HG03558 (cell line): Measurements from ENCODE around the gene OTUD5.
"Not testable (repeated sequence)": the region's sequence is repeated elsewhere in the genome, so short reads cannot be mapped to it uniquely, and the experiment has no call there.

Experiments
- ATAC-seq: cut with Tn5 transposase; IDR thresholded peaks from one replicate; pipeline ENCODE4 v1.9.1; 2021; ENCODE audit warnings: moderate number of reproducible peaks; ENCODE audit not compliant: unreplicated experiment; ENCODE audit errors: extremely low read depth

The OTUD5 gene

DNA sequence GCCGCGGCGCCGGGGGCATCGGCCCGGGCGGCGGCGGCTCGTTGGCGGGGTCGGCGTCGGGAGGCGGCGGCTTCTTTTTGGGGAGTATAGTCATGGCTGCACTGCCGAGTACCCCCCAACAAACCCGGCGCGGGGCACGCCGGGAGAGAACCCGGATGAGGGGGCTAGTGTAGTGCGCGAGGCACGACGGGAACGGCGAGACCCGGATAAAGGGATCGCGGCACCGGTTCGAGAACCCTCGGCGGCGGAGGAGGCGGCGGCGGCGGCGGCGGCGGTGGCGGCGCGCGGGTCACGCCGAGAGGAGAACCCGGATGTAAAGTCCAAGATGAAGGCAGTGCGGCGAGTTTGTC, at the start of gene OTUD5:
OTUD5 (minus strand) TSS at position 131 of the 350 bp plus-strand sequence; CDS start at position 94, 37 bp downstream.
- ATAC-seq: peak; percentile 22

GRCh38 chrX:49003696-49004095, 46.3 kb upstream of the OTUD5 start:
- no peak for ATAC-seq

- peak; percentile 45 for ATAC-seq
These were observed 44.9 kb upstream of the OTUD5 start, which contains the start of gene GRIPAP1 for GRCh38 chrX:49002091-49002935. Gene GRIPAP1, minus strand, starts transcription at chrX:49002264. Its CDS starts 35 bp downstream, at chrX:49002229.

GRCh38 chrX:49001521-49002090, 44.2 kb upstream of the OTUD5 start:
- no peak for ATAC-seq

DNA sequence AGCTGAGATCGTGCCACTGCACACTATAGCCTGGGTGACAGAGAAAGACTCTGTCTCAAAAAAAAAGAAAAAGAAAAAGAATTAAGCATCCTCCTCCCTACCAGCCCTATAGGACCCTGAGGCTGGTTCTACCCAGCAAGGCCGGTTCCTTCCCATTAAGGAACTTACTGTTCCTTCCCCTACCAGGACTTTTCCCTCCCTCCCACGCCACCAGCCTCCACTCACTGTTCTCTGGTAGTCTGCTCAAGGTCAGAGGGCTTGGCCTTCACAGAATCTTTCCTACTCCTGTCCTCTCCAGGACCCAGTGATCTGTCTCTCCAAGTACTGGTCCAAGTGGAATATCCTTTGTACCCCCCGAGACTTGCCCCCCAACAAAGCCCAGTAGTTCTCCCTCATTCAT, 43.2 kb upstream of the OTUD5 start:
- ATAC-seq: no peak

DNA sequence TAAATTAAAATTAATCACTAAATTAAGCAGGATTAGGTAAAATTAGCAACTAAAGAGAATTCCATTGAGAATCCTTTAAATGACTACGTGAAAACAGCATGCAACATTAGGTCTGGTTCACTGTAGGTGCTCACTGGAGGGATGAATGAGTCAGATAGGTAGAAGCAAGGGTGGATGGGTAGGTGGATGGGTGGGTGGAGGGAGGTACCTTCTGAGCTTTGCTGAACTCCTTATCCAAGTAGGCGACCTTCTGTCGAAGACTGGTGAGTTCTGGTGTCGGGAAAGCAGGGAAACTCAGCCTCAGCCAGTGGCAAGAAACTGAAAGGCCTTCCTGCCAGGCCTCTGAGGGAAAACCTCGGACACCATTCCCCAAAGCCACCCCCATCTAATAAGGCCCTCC, 41.6 kb upstream of the OTUD5 start:
- no peak for ATAC-seq

GRCh38 chrX:48998391-48998790, 41.0 kb upstream of the OTUD5 start:
- no peak for ATAC-seq

DNA sequence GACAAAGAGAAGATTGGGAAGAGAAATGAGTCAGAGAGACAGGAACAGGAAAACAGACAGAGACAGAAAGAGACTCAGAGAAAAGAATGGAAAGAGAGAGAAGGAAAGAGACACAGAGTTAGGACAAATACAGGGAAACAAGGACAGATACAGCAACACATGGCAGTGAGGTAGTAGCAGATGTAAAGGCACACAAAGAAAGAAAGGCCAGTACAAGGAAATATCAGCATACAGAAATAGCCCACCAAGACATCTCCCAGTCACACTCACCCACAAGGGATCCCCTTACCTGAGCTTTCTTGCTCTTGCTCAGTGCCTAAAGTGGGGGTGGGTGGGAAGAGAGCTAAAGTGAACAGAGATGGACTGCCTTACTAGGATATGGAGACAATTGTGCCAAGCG, 40.5 kb upstream of the OTUD5 start:
- ATAC-seq: no peak

GRCh38 chrX:48997455-48997854, 40.0 kb upstream of the OTUD5 start:
- no peak for ATAC-seq

DNA sequence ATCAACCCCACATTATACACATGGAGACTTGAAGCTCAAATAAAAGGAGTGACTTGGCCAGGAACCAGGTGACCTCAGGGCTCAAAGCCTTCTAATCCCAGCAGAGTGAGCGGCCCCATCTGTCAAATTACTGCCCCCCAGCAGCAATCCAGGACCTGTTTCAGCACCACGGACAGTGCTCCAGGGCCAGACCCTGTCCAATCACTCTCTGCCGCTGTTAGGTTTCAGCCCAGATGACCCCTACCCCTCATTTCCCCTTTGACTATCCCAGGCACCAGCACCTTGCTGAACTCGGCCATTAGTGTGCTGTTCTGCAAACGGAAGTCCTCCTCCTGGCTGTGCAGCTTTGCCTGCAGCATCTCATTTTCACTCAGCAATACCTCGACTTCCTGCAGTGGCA, 39.6 kb upstream of the OTUD5 start:
- no peak for ATAC-seq

- no peak for ATAC-seq
These were observed 34.9 kb upstream of the OTUD5 start for GRCh38 chrX:48992341-48992740.

- no peak for ATAC-seq
These were observed 32.1 kb upstream of the OTUD5 start for GRCh38 chrX:48989483-48989882.

GRCh38 chrX:48983896-48984295, 26.5 kb upstream of the OTUD5 start:
- ATAC-seq: no peak

GRCh38 chrX:48983081-48983480, 25.7 kb upstream of the OTUD5 start:
- ATAC-seq: no peak

- no peak for ATAC-seq
These were observed 23.8 kb upstream of the OTUD5 start for GRCh38 chrX:48981178-48981577.

- ATAC-seq: not testable (repeated sequence)
These were observed 22.9 kb upstream of the OTUD5 start for GRCh38 chrX:48980341-48980740.

GRCh38 chrX:48978226-48978625, 20.8 kb upstream of the OTUD5 start:
- ATAC-seq: no peak

DNA sequence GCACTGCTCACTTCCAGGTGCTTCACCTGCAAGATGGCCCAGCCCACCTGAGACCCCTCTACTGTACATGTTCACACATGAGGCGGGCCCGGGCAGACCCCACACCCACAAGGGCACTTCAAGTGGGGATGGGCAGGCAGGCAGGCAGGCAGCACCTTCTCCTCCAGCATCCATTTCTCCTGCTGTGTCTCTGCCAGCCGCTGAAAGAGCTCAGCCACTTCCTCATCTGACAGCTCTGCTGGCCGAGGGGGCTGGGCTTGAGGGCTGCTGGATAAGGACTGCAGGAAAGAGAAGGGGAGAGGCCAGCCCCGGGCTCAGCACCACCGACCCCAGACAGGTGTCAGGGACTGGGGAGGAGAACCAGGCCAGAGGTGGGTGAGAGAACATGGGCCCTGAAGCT, 18.7 kb upstream of the OTUD5 start:
- ATAC-seq: no peak

- ATAC-seq: no peak
These were observed 18.1 kb upstream of the OTUD5 start for GRCh38 chrX:48975541-48975940.

GRCh38 chrX:48975041-48975440, 17.6 kb upstream of the OTUD5 start:
- ATAC-seq: no peak

DNA sequence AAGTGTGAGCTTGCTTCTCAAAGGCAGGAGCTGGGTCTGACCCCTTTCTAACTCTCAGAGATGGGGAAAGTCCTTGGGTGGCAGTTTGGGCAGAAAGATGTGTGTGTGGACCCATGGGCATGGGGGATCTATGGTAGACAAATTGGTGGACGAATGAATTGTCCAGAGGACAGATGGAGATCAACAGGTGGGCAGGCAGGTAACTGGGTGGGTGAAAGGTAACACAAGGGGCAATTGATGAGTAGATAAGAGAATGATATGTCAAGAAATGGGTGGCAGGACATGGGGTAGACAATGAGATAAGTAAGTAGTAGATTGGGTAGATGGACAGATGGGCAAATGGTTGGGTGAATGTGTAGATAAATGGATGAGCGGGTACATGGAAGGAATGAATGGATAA, 17.2 kb upstream of the OTUD5 start:
- ATAC-seq: no peak

DNA sequence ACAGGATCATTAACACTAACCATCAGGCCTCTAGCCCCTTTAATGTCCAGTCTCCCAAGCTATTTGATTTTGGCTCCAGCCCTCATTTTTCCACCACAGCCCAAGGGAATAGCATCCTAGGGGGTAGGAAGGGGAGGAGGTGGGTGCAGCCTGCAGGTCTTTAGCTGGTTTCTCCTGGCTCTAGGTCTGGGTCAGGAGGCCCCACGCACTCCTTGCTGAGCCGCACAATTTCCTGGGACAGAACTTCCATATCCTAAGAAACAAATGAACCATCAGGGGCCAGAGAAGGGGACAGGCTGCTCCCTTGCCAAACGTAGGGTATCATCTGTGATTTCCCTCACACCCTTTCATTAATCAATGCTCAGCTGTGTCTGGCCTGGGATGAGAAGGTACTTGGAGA, 16.6 kb upstream of the OTUD5 start:
- no peak for ATAC-seq
